ENCODE measurements around the gene ALKBH3.

ALKBH3 gene

DNA sequence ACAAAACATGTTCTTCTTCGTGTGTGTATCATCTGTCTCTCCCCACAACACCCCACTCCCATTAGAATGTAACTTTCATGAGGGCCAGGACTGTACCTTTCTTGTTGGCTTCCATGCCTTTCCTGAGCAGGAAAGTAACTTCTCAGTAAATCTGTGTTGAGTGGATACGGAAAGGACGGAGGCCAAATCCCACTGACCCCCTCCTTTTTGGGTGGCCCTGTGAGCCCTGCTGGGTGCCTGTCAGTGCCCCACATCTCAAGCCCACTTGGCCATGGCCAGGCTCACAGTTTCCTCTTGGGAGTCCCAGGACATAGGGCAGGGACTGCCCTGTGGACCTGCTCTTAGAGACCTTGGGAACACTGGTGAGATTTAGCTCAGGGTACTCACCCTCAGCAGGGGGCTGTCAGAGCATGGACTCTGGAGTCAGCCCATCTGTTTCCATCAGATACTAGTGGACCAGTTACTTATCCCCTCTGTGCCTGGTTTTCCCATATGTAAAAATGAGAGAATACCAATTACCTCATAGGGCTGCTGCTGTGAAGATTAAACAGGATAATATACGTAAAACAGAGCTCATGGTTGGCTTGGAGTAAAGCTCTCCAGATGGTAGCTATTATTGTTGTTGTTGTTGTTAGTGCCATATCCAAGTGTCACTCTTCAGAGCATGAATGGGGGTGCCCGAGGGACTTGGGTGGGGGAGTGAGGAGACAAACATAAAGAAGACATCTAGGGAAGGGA lies 60.8 kb downstream of the ALKBH3 start:
- DNase-seq (ENCODE audit: low read depth in 2 of 2), result no peak

DNA sequence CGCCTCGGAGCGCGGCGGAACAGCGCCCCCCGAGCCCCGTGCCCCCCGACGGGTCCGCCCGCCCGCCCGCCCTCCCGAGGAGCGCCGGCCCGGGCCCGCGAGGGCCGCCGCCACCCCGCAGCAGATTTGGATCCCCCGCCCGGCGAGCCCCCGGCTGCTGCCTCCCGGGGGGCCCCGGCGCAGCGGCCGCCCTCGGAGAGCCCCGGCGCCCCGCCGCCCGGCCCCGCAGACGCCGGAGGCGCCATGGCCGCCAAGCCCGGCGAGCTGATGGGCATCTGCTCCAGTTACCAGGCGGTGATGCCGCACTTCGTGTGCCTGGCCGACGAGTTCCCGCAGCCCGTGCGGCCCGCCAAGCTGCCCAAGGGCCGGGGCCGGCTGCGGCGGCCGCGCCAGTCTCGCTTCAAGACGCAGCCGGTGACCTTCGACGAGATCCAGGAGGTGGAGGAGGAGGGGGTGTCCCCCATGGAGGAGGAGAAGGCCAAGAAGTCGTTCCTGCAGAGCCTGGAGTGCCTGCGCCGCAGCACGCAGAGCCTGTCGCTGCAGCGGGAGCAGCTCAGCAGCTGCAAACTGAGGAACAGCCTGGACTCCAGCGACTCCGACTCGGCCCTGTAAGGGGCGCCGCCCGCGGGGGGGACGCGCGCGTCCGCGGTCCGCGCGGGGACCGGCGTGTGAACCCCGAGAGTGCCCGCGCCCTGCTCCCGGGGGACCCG lies 62.2 kb downstream of the ALKBH3 start:
- no peak for DNase-seq (ENCODE audit: low read depth in 2 of 2)

DNA sequence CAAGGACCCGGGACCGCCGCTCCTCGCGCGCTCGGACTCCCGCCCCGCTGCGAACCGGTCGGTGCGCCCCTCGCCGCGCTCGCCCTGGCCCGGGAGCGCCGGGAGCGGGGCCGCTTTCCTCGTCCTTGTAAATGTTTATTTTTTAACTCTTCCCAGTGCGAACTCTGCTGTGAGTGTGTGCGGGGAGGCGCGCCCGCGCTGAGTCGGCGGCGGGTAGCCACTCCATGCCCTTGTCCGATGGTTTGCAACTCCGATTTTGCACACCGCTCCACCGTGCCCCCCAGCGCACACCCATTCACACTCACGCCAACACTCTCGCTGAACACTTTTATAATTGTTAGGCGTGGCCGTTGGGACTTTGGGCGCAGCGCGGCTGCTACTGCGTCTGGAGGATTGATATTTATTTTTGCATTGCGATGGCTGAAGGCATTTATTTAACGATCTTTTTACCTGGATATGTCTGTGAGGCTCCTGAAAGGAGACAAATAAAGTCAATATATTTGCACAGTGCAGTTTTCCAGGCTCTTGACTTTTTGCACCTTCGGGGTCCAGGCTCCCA lies 62.8 kb downstream of the ALKBH3 start:
- no peak for DNase-seq (ENCODE audit: low read depth in 2 of 2)

DNA sequence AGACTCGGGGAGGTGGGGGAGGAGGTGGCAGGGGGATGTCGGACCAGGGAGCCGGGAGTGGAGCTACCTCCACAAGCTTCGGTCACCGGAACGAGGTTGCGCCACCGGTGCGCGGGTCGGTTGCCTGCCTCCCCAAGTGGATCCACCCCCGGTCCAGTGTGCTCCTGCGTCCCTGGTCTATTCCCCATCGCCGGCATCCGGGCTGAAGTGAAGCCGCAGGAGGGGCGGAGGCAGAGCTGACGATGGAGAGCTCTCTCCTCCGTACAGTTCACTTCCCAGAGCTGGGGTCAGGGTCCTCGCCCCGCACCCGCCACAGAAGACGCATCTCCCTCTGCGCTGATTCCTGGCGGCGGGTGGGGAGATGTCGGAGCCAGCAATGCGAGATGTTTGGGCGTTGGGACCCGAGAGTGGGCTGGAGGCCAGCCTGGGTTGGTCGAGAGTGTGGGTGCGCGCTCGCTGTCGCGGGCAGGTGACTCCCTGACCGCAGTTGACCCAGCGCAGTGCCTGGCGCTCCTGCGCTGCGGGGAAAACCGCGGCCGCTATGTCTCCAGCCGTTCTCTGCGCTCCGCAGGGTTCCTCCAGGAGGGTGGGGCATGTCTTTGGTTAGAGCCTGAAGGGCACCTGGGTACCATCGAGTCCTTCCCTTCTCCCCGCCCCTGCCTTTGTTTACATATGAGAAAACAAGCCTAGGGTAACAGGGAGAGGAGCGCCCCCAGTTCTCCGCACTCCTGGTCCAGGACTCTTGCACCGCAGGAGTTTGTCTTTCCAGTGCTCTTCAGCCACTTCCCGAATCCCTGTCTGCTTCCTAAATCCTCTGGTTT lies 63.5 kb downstream of the ALKBH3 start:
- no peak for DNase-seq (ENCODE audit: low read depth in 2 of 2)

DNA sequence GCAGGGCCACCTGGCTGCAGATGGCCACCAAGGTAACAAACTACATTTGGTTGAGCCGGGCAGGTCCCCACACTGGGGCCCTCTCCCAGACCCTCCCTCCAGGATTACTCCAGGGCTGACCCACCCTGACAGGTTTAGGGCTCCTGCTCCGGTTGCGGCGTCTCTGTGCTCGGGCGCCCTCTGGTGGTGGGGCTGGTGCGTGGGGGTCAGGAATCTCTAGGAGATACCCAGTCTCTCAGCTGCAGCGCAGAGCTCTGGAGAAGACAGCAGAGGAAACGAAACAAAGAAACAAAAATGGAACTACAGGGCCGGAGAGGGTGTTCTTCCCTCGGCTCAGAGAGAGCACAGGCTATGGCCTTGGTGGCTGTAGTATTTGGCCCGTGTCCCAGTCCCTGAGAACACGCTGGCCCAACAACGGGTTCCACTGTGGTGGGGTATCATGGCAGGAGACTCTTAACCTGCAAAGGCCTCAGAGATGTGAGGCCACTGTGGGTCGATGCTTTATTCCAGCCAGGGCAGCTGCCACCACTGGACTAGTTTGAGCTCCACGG lies 64.2 kb downstream of the ALKBH3 start:
- peak; percentile 14 to 25 for DNase-seq (ENCODE audit: low read depth in 2 of 2)

DNA sequence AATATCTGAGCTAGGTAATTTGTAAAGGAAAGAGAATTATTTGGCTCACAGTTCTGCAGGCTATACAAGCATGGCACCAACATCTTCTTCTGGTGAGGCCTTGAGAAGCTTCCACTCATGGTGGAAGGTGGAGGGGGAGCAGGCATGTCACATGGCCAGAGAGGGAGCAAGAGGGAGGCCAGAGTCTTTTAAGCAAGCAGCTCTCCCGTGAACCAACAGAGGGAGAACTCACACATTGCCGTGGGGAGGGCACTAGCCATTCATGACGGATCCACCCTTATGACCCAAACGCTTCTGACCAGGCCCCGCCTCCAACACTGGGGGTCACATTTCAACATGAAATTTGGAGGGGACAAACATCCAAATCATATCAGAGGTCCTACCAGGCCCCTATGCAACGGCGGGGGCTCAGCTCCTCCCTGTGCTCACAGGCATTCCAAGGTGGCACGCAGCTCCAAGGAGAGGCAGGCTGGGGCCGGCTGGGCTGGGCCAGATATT lies 66.4 kb downstream of the ALKBH3 start:
- DNase-seq (ENCODE audit: low read depth in 2 of 2), result no peak

DNA sequence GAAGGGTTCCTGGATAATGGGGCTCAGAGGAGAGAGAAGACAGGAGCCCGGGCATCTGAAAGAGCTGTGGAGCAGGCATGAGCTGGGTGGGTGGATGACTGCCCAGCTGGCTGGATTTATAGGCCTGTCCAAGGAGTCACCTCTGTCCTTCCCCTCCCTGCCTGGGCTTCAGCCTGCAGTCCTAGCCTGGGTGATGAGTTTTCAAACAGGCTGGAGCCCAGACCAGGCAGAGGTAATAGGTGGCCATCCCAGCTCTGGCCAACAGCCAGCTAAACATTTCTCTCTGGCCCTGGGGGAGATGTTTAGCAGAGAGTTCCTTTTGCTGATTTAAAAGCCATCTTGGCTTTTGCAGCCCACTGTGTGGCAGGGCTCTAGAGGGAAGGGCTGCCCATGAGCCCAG lies 67.2 kb downstream of the ALKBH3 start:
- DNase-seq (ENCODE audit: low read depth in 2 of 2), result no peak

- no peak for DNase-seq (ENCODE audit: low read depth in 2 of 2)
These were observed 68.0 kb downstream of the ALKBH3 start for GRCh38 chr11:43948341-43949225.

- no peak for DNase-seq (ENCODE audit: low read depth in 2 of 2)
These were observed 69.8 kb downstream of the ALKBH3 start for GRCh38 chr11:43950311-43950855.

GRCh38 chr11:43951231-43951630 lies 70.6 kb downstream of the ALKBH3 start:
- no peak for DNase-seq (ENCODE audit: low read depth in 2 of 2)

GRCh38 chr11:43952020-43952400 lies 71.4 kb downstream of the ALKBH3 start:
- no peak for DNase-seq (ENCODE audit: low read depth in 2 of 2)

DNA sequence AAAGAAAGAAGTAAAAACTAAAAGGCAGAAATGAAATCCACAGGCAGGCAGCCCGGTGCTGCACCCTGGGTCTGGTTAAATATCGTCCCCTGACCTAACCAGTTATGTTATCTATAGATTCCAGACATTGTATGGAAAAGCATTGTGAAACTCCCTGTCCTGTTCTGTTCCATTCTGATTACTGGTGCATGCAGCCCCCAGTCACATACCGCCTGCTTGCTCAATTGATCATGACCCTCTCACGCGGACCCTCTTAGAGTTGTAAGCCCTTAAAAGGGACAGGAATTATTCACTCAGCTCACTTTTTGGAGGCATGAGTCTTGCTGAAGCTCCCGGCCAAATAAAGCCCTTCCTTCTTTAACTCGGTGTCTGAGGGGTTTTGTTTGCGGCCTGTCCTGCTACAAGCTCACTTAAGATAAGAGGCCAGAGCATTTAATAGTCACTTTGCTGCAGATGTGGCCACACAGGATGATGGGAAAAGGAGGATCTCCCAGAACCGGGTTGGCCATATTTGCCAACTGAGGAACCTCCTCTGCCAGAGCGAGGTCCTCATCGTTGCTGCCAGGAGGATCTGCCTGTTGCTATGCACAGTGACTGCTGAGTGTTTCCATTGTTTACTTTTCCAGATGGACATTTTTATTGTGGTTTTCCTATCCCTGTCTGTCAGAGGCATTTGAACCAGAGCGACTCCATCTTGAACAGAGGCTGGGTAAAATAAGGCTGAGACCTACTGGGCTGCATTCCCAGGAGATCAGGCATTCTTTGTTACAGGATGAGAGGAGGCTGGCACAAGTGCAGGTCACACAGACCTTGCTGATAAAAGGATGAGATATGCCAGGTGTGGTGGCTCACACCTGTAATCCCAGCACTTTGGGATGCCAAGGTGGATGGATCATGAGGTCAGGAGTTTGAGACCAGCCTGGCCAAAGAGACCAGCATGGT lies 72.0 kb downstream of the ALKBH3 start:
- DNase-seq (ENCODE audit: low read depth in 2 of 2), result no peak

- DNase-seq (ENCODE audit: low read depth in 2 of 2), result no peak
These were observed 72.9 kb downstream of the ALKBH3 start for GRCh38 chr11:43953521-43953920.

DNA sequence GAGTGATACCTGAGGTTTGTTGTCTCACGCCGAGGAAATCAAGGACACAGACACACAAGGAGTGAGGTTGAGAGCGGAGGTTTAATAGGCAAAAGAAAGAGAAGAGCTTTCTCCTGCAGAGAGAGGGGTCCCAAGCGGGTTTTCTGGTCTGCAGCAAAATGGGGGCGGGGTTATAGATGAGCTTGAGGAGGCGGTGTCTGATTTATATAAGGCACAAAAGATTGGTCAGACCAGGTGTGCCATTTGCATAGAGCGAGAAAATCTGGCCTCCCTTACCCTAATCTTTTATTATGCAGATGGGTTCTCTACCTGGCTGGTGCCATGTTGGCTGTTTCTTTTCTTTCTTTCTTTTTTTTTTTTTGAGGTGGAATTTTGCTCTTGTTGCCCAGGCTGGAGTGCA lies 73.6 kb downstream of the ALKBH3 start:
- no peak for DNase-seq (ENCODE audit: low read depth in 2 of 2)

DNA sequence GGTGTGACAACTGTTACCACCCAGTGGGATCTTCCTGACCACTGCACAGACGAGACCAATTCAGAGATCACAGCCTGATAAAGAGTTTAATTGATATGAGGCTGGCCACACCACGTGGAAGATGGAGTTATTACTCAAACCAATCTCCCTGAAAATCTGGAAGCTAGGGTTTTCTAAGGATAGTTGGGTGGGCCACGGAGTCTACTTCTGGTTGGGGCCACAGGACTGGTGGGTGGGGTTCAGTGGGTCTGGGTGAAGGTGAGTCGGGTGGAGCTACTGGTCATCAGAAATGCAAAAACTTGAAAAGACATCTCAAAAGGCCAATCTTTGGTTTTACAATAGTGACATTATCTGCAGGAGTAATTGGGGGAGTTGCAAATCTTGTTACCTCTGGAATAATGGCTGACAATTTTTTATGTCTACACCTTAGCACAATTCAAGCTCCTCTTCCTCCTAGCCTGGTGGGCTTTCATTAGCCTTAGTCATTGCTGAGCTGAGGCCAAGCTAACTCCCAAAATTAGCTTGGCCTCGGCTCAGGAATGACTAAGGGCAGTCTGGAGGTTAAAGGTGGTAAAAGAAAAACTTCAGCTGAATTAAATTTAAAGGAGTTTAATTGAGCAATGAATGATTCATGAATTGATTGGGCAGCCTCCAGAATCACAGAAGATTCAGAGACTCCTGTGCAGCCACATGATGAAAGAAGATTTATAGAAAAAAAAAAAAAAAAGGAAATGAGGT lies 74.9 kb downstream of the ALKBH3 start:
- no peak for DNase-seq (ENCODE audit: low read depth in 2 of 2)

- no peak for DNase-seq (ENCODE audit: low read depth in 2 of 2)
These were observed 76.9 kb downstream of the ALKBH3 start for GRCh38 chr11:43957571-43957970.

DNA sequence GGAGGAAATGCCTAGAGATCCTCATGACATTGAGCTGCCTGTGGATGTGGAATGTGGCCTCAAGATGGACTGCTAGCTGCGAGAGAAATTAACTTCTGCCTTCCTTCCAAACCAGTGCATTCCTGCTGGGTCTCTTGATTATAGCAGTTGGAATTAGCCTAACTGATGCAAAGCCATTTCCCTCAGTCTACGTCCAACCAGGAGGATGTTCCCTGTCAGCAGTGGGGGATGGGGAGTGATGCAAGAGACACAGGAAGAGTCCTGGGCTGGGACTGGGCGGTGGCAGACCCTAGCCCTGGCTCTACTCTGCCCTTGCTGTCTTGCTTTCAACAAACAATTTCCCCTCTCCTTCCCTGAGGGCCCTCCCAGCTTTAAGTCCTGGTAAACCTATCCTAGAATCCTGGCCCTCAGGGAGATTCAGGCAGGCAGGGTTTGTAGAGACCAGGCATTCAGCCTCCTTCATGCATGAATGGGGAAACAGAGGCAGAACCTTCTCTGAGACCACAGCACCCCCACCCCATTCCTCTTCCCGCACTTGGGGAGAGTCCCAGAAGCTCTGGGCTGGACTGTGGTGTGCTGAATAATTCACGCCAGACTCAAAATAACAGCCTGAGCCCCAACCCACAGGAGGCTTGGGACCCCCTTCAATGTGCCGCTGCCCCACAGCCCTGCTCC lies 78.8 kb downstream of the ALKBH3 start:
- no peak for DNase-seq (ENCODE audit: low read depth in 2 of 2)

Measured in activated CD8-positive, alpha-beta memory T cell treated with anti-CD3 and anti-CD28 coated beads for 4 hours (primary cell).